HG03135 (cell line): Measurements from ENCODE around the gene SOD3.

Experiments used
- ATAC-seq: cut with Tn5 transposase; IDR thresholded peaks from one replicate; pipeline ENCODE4 v1.9.1; 2021; ENCODE audit warnings: mild to moderate bottlenecking, moderate library complexity; ENCODE audit not compliant: unreplicated experiment

Gene SOD3

DNA sequence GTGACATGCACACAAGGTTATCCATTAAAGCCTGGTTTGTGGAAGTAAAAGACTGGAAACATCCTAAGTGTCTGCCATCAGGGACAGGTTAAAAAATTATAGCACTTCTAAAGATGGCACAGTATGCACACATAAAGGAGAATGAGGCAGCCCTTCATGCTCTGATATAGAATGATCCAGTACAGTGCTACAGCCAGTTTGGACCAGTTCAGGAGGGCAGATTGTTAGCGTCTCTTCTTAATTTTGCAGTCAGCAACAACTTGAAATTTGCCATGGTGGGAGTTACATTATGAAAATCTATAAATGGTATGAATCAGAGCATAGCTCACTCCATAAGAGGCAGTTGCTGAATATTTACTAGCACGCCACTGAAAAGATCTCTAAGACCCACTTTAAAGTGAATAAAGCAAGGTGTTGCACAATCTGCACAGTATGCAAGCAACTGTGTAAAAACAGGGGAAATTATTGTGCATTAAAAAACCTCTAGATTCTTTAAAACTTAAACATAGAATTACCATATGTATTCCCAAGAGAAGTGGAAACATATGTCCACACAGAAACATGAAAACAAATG is 20.3 kb upstream of the SOD3 start:
- ATAC-seq, result no peak

DNA sequence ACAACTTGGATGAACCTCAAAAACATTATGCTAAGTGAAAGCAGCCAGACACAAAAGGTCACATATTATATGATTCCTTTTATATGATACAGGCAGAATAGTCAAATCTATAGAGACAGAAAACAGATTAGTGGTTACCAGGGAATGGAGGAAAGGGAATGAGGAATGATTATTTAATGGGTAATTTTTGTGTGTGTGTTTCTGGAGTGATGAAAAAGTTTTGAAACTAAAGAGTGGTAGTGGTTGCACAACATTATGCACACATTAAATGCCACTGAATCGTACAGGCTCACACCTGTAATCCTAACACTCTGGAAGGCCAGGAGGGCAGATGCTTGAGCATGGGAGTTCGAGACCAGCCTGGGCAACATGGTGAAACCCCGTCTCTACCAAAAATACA is 19.6 kb upstream of the SOD3 start:
- ATAC-seq, result no peak

DNA sequence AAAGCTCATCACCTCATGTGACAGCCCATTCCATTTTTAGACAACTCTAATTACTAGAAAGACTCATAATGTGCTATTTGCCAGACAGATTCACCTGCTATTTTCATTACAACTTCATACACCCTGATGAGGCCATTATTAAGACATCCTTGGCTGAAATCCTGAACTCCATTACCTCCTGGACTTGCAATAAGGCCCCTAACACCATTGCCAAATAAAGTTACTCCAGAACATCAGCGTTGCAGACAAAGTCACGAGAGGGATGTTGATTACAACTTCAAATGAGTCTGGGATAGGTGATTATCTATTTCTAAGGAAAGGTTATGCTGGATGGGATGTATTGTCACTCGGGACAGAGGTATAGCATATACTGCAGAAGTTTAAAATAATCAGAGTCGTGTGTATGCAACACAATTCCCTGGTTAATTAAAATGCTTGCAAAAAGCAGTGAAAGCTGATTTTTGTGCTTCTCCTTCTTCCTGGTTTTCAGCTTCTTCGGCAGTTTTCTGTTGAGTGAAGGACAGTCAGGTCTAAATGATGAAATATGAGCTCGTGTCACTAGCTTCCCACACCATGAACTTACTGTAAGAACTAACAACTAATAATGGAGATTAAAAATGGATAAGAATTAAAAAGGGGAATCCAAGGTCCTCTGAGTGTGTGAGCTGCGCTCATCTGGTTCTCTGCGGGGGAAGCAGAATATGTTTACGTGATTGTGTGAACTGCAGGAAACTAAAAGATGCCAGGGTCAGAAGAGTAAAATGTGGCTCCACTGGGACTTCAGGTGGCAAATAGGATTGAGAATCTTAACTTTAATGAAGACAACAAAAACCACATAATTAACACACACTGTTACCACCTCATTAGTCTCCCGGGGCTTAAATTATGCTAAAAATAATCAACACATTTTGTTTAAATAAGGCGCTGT is 17.6 kb upstream of the SOD3 start:
- ATAC-seq, result no peak

GRCh38 chr4:24778464-24779225 is 16.7 kb upstream of the SOD3 start:
- ATAC-seq, result no peak

DNA sequence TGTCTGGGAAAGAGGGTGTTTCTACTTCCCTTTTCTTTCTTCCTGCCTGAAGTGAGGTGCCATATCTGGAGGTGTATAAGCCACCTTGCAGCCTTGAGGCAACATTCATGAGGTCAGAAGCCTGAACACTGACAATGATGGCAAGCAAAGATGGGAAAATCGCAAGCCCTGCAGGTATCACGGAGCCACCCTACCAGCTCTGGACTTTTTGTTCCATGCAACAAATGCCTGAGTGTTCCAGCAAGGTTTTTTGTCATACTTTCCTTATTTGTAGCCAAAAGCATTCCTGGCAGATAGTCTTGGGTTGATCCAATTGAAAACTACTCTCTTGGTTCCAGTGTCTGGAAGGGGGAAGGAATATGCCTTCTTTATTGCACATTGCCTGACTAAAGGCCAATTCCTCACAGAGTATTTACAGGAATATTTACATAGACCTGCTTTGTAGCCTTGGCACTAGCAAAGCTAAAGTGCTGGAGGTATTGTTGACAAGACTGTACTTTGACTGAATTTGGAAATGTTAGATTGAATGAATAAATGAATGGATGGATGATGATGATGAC is 14.4 kb upstream of the SOD3 start:
- ATAC-seq, result no peak

DNA sequence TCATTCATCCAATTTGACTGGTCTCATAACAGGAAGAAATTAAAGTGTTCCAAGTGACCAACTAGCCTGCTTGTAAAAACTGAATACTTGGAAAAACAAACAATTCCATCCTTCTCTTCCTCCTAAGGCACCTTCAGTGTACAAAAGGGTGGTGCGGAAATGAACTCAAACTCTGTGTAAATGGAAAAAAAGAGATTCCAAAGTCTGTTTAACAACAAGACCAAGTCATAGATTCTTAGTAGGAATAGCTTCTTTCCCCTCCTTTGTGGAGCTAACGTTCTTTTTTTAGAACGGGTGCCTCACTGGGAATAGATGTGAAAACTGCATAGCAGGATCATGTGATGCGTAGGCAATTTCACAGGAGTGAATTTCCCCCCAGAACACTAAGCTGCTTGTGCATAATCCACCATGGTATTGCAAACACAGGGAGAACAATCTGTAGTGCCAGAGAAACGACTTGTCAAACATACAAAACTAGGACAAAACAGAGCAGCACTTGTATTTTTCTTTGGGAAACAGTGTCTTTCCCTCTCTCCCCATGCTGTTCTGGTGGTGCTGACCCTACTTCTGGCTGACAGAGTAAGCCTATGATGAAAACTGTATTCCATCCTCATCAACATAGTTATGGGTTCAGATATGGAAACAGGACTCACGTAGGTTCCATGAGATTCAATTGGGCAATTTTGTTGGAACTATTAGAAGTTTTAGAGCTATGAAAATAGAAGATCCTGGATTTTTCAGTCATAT is 13.2 kb upstream of the SOD3 start:
- ATAC-seq, result no peak

DNA sequence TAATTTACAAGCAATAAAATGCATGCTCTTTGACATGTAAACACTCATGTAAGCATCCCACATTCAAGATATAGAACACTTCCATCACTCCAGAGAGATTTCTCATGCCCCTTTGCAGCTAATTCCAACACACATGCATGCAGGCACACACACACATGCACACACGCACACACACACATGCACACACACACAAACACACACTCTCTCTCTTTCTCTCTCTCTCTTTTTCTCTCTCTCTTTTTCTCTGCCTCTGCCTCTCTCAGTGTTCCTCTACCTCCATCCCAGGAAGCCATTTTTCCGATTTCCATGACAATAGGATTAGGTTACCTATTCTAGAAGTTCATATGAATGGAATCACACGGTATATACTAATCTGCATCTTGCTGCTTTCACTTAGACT is 11.9 kb upstream of the SOD3 start:
- ATAC-seq, result no peak

DNA sequence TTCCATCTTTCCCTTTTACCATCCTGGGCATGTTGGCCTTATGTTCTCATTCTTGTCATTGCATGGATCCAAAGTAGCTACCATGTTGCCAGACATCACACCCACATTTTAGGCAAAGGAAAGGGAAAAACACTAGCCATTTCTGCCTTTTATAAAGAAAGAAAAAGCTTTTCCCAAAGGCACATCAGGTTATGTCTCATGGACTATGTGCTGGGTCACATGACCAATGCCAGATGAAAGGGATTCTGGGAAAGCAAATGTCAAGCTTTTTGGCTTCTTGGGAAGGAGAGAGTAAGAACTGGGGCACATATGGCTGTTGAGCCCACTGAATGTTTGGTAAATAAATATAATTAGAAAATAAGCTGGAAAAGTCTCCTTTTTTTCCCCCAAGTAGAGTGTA is 4.3 kb upstream of the SOD3 start:
- ATAC-seq, result no peak

DNA sequence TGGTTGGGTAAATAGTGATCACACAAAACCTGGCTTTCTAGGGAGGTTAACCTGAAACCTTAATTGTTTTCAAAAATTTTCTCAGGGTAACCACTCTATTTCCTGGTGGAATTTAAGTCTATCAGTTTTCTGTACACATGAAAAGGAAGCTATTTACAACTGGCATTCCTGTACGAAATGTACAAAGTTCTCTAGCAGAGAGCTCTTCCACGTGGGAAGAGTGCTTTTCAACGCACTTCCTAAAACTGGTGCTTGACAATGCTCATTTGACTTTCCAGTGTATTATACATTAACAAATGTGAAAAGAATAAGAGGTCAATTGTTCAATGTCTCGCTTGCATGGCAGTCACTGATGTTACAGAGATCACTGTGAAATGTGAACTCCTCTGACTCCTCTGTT is 2.8 kb upstream of the SOD3 start:
- ATAC-seq, result no peak

DNA sequence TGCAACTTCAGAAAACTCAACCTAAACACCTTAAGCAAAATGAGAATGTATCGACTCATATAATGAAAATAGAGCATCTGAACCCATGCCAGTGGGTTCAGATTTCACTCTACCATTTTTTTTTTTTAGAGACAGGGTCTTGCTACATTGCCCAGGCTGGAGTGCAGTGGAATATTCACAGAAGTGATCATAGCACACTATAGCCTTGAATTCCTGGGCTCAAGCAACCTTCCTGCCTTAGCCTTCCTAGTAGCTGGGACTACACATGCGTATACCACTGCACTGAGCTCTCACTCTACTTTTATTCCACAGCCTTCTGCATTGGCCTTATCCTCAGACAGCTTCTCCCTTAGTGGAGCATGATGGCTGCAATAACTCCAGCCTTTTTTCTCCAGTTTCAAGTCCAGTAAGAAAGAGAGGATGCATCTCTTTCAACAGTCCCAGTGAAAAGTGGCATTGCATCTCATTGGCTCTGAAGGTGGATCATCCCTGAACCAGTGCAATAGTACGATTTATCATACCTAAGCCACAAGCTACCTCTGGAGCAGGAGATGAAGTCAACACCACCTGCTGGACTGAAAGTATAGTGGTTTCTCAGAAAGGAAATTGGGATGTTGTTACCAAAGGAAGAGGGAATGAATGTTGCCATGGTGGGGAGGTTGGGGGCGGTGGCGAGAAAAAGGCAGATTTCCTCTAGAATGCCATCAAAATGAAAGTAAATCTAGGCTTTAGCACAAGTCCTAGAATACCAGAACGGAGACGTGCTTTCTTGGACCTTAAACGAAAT is 2.0 kb upstream of the SOD3 start:
- no peak for ATAC-seq

GRCh38 chr4:24794051-24794450 is 1.3 kb upstream of the SOD3 start:
- ATAC-seq, result no peak

DNA sequence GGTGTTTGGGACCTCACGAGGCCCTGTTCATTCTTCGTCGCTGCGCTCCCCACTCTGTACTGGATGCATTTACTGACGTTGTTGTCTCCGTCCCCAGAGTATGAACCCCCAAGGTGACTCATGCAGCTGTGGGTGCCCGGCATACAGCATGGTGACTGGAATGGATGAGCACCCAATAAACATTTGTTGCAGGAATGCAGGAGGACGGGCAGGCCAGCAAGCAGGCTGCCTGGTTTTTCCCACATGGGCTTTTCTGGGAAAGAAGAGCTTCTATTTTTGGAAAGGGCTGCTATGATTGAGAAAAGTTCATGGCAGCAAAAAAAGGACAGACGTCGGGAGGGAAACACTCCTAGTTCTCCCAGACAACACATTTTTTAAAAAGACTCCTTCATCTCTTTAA is 893 bp upstream of the SOD3 start:
- ATAC-seq, result no peak

- ATAC-seq, result no peak
These were observed 451 bp downstream of the SOD3 start for GRCh38 chr4:24795666-24796381.

GRCh38 chr4:24796620-24797019 is 1.2 kb downstream of the SOD3 start:
- no peak for ATAC-seq

DNA sequence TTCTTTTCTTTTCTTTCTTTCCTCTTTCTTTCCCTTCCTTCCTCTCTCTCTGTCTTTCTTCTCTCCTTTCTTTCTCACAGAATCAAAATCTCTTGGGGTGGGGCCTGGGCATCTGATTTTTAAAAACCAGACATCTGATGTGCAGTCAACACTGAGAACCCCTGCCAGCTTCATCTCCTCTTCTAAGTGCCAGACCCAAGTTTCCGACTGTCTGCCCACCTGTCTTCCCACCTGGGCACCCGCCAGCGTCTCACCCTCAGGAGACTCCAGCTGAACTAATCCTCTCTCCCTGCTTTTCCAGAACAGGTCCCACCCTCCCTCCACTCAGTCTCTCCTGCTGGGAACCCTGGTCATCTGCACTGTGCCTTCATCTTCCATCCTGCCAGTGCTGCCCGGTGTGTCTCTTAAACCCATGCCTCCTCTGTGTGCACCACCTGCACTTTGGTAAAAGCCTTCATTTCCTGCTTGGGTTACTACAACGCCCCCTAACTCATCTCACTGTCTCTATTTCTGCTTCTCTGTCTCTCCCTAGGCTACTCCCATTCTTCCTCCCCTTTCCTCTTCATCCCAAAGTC is 2.8 kb downstream of the SOD3 start:
- no peak for ATAC-seq

DNA sequence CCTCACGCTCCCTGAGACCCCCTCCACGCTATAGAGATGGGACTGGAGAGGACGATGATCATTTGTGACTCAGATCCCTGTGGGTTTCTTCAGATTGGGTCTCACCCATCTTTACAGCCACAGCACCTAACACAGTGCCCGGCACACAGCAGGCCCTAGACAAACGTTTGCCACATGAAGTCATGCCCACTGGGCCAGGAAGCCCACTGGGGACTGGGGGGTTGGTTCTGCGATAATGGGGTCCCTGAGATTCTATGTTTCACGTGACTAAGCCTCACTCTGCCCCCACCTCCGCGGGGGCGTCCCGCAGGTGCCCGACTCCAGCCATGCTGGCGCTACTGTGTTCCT is 3.8 kb downstream of the SOD3 start:
- no peak for ATAC-seq

DNA sequence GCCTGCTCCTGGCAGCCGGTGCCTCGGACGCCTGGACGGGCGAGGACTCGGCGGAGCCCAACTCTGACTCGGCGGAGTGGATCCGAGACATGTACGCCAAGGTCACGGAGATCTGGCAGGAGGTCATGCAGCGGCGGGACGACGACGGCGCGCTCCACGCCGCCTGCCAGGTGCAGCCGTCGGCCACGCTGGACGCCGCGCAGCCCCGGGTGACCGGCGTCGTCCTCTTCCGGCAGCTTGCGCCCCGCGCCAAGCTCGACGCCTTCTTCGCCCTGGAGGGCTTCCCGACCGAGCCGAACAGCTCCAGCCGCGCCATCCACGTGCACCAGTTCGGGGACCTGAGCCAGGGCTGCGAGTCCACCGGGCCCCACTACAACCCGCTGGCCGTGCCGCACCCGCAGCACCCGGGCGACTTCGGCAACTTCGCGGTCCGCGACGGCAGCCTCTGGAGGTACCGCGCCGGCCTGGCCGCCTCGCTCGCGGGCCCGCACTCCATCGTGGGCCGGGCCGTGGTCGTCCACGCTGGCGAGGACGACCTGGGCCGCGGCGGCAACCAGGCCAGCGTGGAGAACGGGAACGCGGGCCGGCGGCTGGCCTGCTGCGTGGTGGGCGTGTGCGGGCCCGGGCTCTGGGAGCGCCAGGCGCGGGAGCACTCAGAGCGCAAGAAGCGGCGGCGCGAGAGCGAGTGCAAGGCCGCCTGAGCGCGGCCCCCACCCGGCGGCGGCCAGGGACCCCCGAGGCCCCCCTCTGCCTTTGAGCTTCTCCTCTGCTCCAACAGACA is 4.4 kb downstream of the SOD3 start:
- ATAC-seq, result no peak

DNA sequence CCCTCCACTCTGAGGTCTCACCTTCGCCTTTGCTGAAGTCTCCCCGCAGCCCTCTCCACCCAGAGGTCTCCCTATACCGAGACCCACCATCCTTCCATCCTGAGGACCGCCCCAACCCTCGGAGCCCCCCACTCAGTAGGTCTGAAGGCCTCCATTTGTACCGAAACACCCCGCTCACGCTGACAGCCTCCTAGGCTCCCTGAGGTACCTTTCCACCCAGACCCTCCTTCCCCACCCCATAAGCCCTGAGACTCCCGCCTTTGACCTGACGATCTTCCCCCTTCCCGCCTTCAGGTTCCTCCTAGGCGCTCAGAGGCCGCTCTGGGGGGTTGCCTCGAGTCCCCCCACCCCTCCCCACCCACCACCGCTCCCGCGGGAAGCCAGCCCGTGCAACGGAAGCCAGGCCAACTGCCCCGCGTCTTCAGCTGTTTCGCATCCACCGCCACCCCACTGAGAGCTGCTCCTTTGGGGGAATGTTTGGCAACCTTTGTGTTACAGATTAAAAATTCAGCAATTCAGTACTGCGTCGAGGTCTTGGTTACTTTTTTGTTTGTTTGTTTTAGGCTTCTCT is 5.0 kb downstream of the SOD3 start:
- ATAC-seq, result no peak
